HEK293 (cell line): Measurements from ENCODE around the gene ARR3.

ENCODE experiments used
- AEBP2 ChIP-seq: fragments of 450-650 bp; formaldehyde crosslinking; IDR thresholded peaks from 2 replicates; pipeline ENCODE4 v1.5.1; 2016; ENCODE audit warnings: missing biosample characterization, missing genetic modification characterization, borderline replicate concordance
- MYNN ChIP-seq: fragments of 450-650 bp; formaldehyde crosslinking; IDR thresholded peaks from 2 replicates; pipeline ENCODE4 v1.5.1; 2016; ENCODE audit warnings: missing biosample characterization, missing genetic modification characterization, borderline replicate concordance
- RBAK ChIP-seq: fragments of 450-650 bp; formaldehyde crosslinking; IDR thresholded peaks from 2 replicates; pipeline ENCODE4 v1.5.1; 2016; ENCODE audit warnings: missing biosample characterization, missing genetic modification characterization
- ZBTB1 ChIP-seq: fragments of 450-650 bp; formaldehyde crosslinking; IDR thresholded peaks from 2 replicates; pipeline ENCODE4 v1.5.1; 2016; ENCODE audit warnings: missing biosample characterization, missing genetic modification characterization
- ZBTB11 ChIP-seq: fragments of 450-650 bp; formaldehyde crosslinking; conservative IDR thresholded peaks from 2 replicates; pipeline ENCODE4 v1.5.1; 2016; ENCODE audit warnings: low read depth, missing biosample characterization, missing genetic modification characterization
- ZBTB8A ChIP-seq: fragments of 450-650 bp; formaldehyde crosslinking; IDR thresholded peaks from 2 replicates; pipeline ENCODE4 v1.5.1; 2016; ENCODE audit warnings: missing biosample characterization, missing genetic modification characterization
- ZFP37 ChIP-seq: fragments of 450-650 bp; formaldehyde crosslinking; IDR thresholded peaks from 2 replicates; pipeline ENCODE4 v1.5.1; 2016; ENCODE audit warnings: missing biosample characterization, missing genetic modification characterization
- ZNF138 ChIP-seq: fragments of 450-650 bp; formaldehyde crosslinking; IDR thresholded peaks from 2 replicates; pipeline ENCODE4 v1.5.1; 2016; ENCODE audit warnings: missing biosample characterization, missing genetic modification characterization, borderline replicate concordance
- ZNF140 ChIP-seq: fragments of 450-650 bp; formaldehyde crosslinking; IDR thresholded peaks from 2 replicates; pipeline ENCODE4 v1.5.1; 2016; ENCODE audit warnings: missing biosample characterization, missing genetic modification characterization
- ZNF19 ChIP-seq: fragments of 450-650 bp; formaldehyde crosslinking; IDR thresholded peaks from 2 replicates; pipeline ENCODE4; 2016; ENCODE audit warnings: missing biosample characterization, missing genetic modification characterization, low read depth
- ZNF292 ChIP-seq: fragments of 450-650 bp; formaldehyde crosslinking; IDR thresholded peaks from 2 replicates; pipeline ENCODE4 v1.5.1; 2016; ENCODE audit warnings: low read depth, missing biosample characterization, missing genetic modification characterization, borderline replicate concordance
- ZNF354C ChIP-seq: fragments of 450-650 bp; formaldehyde crosslinking; IDR thresholded peaks from 2 replicates; pipeline ENCODE4 v1.5.1; 2016; ENCODE audit warnings: missing biosample characterization, missing genetic modification characterization, low read depth, borderline replicate concordance
- ZNF394 ChIP-seq: fragments of 450-650 bp; formaldehyde crosslinking; IDR thresholded peaks from 2 replicates; pipeline ENCODE4 v1.5.1; 2016; ENCODE audit warnings: missing biosample characterization, missing genetic modification characterization, mild to moderate bottlenecking, moderate library complexity, borderline replicate concordance
- ZNF501 ChIP-seq: fragments of 450-650 bp; formaldehyde crosslinking; IDR thresholded peaks from 2 replicates; pipeline ENCODE4 v1.5.1; 2016; ENCODE audit warnings: missing biosample characterization, missing genetic modification characterization
- ZNF510 ChIP-seq: fragments of 450-650 bp; formaldehyde crosslinking; IDR thresholded peaks from 2 replicates; pipeline ENCODE4 v1.5.1; 2018; ENCODE audit warnings: mild to moderate bottlenecking, missing genetic modification characterization, missing biosample characterization; ENCODE audit not compliant: insufficient replicate concordance
- ZNF514 ChIP-seq: fragments of 450-650 bp; formaldehyde crosslinking; IDR thresholded peaks from 2 replicates; pipeline ENCODE4 v1.5.1; 2016; ENCODE audit warnings: missing biosample characterization, missing genetic modification characterization
- ZNF518A ChIP-seq: fragments of 450-650 bp; formaldehyde crosslinking; conservative IDR thresholded peaks from 2 replicates; pipeline ENCODE4 v1.5.1; 2016; ENCODE audit warnings: low read depth, missing biosample characterization, missing genetic modification characterization
- ZNF529 ChIP-seq: fragments of 450-650 bp; formaldehyde crosslinking; IDR thresholded peaks from 2 replicates; pipeline ENCODE4 v1.5.1; 2017; ENCODE audit warnings: missing genetic modification characterization, missing biosample characterization; ENCODE audit not compliant: insufficient replicate concordance
- ZNF555 ChIP-seq: fragments of 450-650 bp; formaldehyde crosslinking; conservative IDR thresholded peaks from 2 replicates; pipeline ENCODE4 v1.5.1; 2017; ENCODE audit warnings: missing biosample characterization, mild to moderate bottlenecking, missing genetic modification characterization, inconsistent platforms
- ZNF560 ChIP-seq: fragments of 450-650 bp; formaldehyde crosslinking; IDR thresholded peaks from 2 replicates; pipeline ENCODE4 v1.5.1; 2017; ENCODE audit warnings: missing biosample characterization, missing genetic modification characterization, borderline replicate concordance
- ZNF585B ChIP-seq: fragments of 450-650 bp; formaldehyde crosslinking; IDR thresholded peaks from 2 replicates; pipeline ENCODE4 v1.5.1; 2016; ENCODE audit warnings: missing biosample characterization, missing genetic modification characterization
- ZNF610 ChIP-seq: fragments of 450-650 bp; formaldehyde crosslinking; IDR thresholded peaks from 2 replicates; pipeline ENCODE4 v1.5.1; 2016; ENCODE audit warnings: missing biosample characterization, missing genetic modification characterization, borderline replicate concordance
- ZNF623 ChIP-seq: fragments of 450-650 bp; formaldehyde crosslinking; IDR thresholded peaks from 2 replicates; pipeline ENCODE4 v1.5.1; 2016; ENCODE audit warnings: missing biosample characterization, missing genetic modification characterization
- ZNF629 ChIP-seq: fragments of 450-650 bp; formaldehyde crosslinking; IDR thresholded peaks from 2 replicates; pipeline ENCODE4 v1.5.1; 2017; ENCODE audit warnings: missing biosample characterization, missing genetic modification characterization
- ZNF639 ChIP-seq: fragments of 450-650 bp; formaldehyde crosslinking; IDR thresholded peaks from 2 replicates; pipeline ENCODE4 v1.5.1; 2016; ENCODE audit warnings: missing biosample characterization, missing genetic modification characterization
- ZNF664 ChIP-seq: fragments of 450-650 bp; formaldehyde crosslinking; IDR thresholded peaks from 2 replicates; pipeline ENCODE4 v1.5.1; 2016; ENCODE audit warnings: missing biosample characterization, missing genetic modification characterization
- ZNF791 ChIP-seq: fragments of 450-650 bp; formaldehyde crosslinking; IDR thresholded peaks from 2 replicates; pipeline ENCODE4 v1.5.1; 2016; ENCODE audit warnings: missing biosample characterization, missing genetic modification characterization
- ZXDB ChIP-seq: fragments of 450-650 bp; formaldehyde crosslinking; IDR thresholded peaks from 2 replicates; pipeline ENCODE4 v1.5.1; 2016; ENCODE audit warnings: missing biosample characterization, missing genetic modification characterization

Gene ARR3

GRCh38 chrX:70323628-70324027 is 55.5 kb downstream of the ARR3 start (continued):
- peak; percentile 93 for TF ChIP-seq ZNF518A (tag by site-specific recombination)
- 0 out of 2 replicates have a peak, but pooled peaks have one; percentile 51 for TF ChIP-seq AEBP2 (tag by site-specific recombination)
- TF ChIP-seq ZNF664 (tag by site-specific recombination), result 0 out of 2 replicates have a peak, but pooled peaks have one; percentile 57
- 0 out of 2 replicates have a peak, but pooled peaks have one; percentile 43 for TF ChIP-seq ZNF138
- TF ChIP-seq ZNF560 (tag by site-specific recombination), result peak; percentile 69; the same call in 1 of the 2 replicates
- 0 out of 2 replicates have a peak, but pooled peaks have one; percentile 68 for TF ChIP-seq ZNF354C (tag by site-specific recombination)
- peak; percentile 89 for TF ChIP-seq ZNF510 (tag by site-specific recombination)
- peak; percentile 32; the same call in 1 of the 2 replicates for TF ChIP-seq ZNF501
- 0 out of 2 replicates have a peak, but pooled peaks have one; percentile 25 for TF ChIP-seq MYNN (tag by site-specific recombination)
- TF ChIP-seq ZNF19, result 0 out of 2 replicates have a peak, but pooled peaks have one; percentile 35
- TF ChIP-seq ZBTB11, result peak; percentile 87
- TF ChIP-seq ZNF585B (tag by site-specific recombination), result 0 out of 2 replicates have a peak, but pooled peaks have one; percentile 11
- TF ChIP-seq ZNF623 (tag by site-specific recombination), result peak; percentile 80
- peak; percentile 95 for TF ChIP-seq ZNF140 (tag by site-specific recombination)
- peak; percentile 73 for TF ChIP-seq ZNF629 (tag by site-specific recombination)
- peak; percentile 75; the same call in 1 of the 2 replicates for TF ChIP-seq ZNF791 (tag by site-specific recombination)
- TF ChIP-seq ZBTB1 (tag by site-specific recombination), result peak; percentile 69; the same call in 1 of the 2 replicates
- peak; percentile 94 for TF ChIP-seq ZNF292 (tag by site-specific recombination)
- TF ChIP-seq ZNF514, result 0 out of 2 replicates have a peak, but pooled peaks have one; percentile 67
- peak; percentile 69 for TF ChIP-seq ZNF529 (tag by site-specific recombination)
- TF ChIP-seq ZBTB8A (tag by site-specific recombination), result peak; percentile 85
- peak; percentile 92 for TF ChIP-seq ZFP37
- peak; percentile 90 for TF ChIP-seq ZXDB (tag by site-specific recombination)
- TF ChIP-seq RBAK (tag by site-specific recombination), result 0 out of 2 replicates have a peak, but pooled peaks have one; percentile 26
- peak; percentile 98 for TF ChIP-seq ZNF555 (tag by site-specific recombination)
- TF ChIP-seq ZNF639 (tag by site-specific recombination), result 0 out of 2 replicates have a peak, but pooled peaks have one; percentile 62
- TF ChIP-seq ZNF394 (tag by site-specific recombination), result peak; percentile 95
- 0 out of 2 replicates have a peak, but pooled peaks have one; percentile 51 for TF ChIP-seq ZNF610 (tag by site-specific recombination)
